ENCODE results near the gene FOXD2.

FOXD2 gene

GRCh38 chr1:47469910-47470309 is 32.1 kb downstream of the FOXD2 start:
- no peak for DNase-seq (ENCODE audit: low read depth)
- TF ChIP-seq CTCF (conservative IDR thresholded peaks at IDR 0.05; ENCODE audit: control insufficient read depth, insufficient read depth, low read depth, low read length): no peak
- H3K4me3 ChIP-seq (ENCODE audit: control insufficient read depth, low read depth, low read length): no peak overlapping the region

GRCh38 chr1:47471163-47471562 is 33.3 kb downstream of the FOXD2 start:
- TF ChIP-seq CTCF (conservative IDR thresholded peaks at IDR 0.05; ENCODE audit: control insufficient read depth, insufficient read depth, low read depth, low read length): no peak
- DNase-seq (ENCODE audit: low read depth): peak; percentile 83
- no peak overlapping the region for H3K4me3 ChIP-seq (ENCODE audit: control insufficient read depth, low read depth, low read length)

- no peak overlapping the region for H3K4me3 ChIP-seq (ENCODE audit: control insufficient read depth, low read depth, low read length)
- no peak for DNase-seq (ENCODE audit: low read depth)
- TF ChIP-seq CTCF (conservative IDR thresholded peaks at IDR 0.05; ENCODE audit: control insufficient read depth, insufficient read depth, low read depth, low read length): no peak
These were observed 36.7 kb downstream of the FOXD2 start for GRCh38 chr1:47474278-47475193.

- no peak for DNase-seq (ENCODE audit: low read depth)
- H3K4me3 ChIP-seq (ENCODE audit: control insufficient read depth, low read depth, low read length): no peak overlapping the region
- no peak for TF ChIP-seq CTCF (conservative IDR thresholded peaks at IDR 0.05; ENCODE audit: control insufficient read depth, insufficient read depth, low read depth, low read length)
These were observed 39.8 kb downstream of the FOXD2 start for GRCh38 chr1:47477595-47478080.

- no peak overlapping the region for H3K4me3 ChIP-seq (ENCODE audit: control insufficient read depth, low read depth, low read length)
- no peak for TF ChIP-seq CTCF (conservative IDR thresholded peaks at IDR 0.05; ENCODE audit: control insufficient read depth, insufficient read depth, low read depth, low read length)
- no peak for DNase-seq (ENCODE audit: low read depth)
These were observed 40.2 kb downstream of the FOXD2 start for GRCh38 chr1:47478090-47478489.

GRCh38 chr1:47479664-47480063 is 41.8 kb downstream of the FOXD2 start:
- DNase-seq (ENCODE audit: low read depth): no peak
- H3K4me3 ChIP-seq (ENCODE audit: control insufficient read depth, low read depth, low read length): no peak overlapping the region
- no peak for TF ChIP-seq CTCF (conservative IDR thresholded peaks at IDR 0.05; ENCODE audit: control insufficient read depth, insufficient read depth, low read depth, low read length)
